ENCODE results near the gene UBN1. TPM values are rescaled to one million over a fixed set of nuclear protein-coding genes. Genes with fewer than 3 reads are reported as not detected.

Gene UBN1
- polyA plus RNA-seq, 3 donors, result 5.3 to 24.5 (median 7.3) TPM

- Histone ChIP-seq H3K9ac (ENCODE audit: insufficient read depth, low read length, poor library complexity, severe bottlenecking) (no peak overlapping the region), H3K36me3 (replicated peaks in 1 of 2; ENCODE audit: control insufficient read depth in 1 of 2, insufficient read depth in 2 of 2, low read length in 2 of 2) (peaks cover 93 to 100% of the 10 kb centered on the region in 2 donors), H4K20me1 (ENCODE audit: insufficient read depth, low read length) (peaks cover 9% of the 10 kb centered on the region), H3K27ac (ENCODE audit: low read depth in 1 of 2, low read length in 2 of 2) (no peak overlapping the region), H3K27me3 (ENCODE audit: control insufficient read depth in 2 of 2, insufficient read depth in 2 of 2, low read length in 2 of 2) (no peaks in the 10 kb centered on the region), H3K4me1 (ENCODE audit: control insufficient read depth in 1 of 2, insufficient read depth in 2 of 2, low read length in 2 of 2) (no peaks in the 10 kb centered on the region), H3K9me3 (replicated peaks in 1 of 2; ENCODE audit: control insufficient read depth in 1 of 2, insufficient read depth in 1 of 2, low read length in 2 of 2) (no peaks in the 10 kb centered on the region), H3K79me2 (ENCODE audit: insufficient read depth, low read length) (no peaks in the 10 kb centered on the region), H2AFZ (ENCODE audit: insufficient read depth, low read depth, low read length, poor library complexity, severe bottlenecking) (no peak overlapping the region), H3K4me2 (replicated peaks; ENCODE audit: extremely low read depth, low read length, poor library complexity, severe bottlenecking) (no peak overlapping the region), H3K4me3 (replicated peaks in 1 of 3; ENCODE audit: low read depth in 2 of 3, low read length in 3 of 3) (no peak overlapping the region)
- H3K4me1 Mint-ChIP-seq, result no peaks in the 10 kb centered on the region
- peaks cover 82 to 97% of the 10 kb centered on the region in 2 donors for H3K36me3 Mint-ChIP-seq
- H3K27me3 Mint-ChIP-seq (ENCODE audit: low read depth in 3 of 3), result no peaks in the 10 kb centered on the region
- no peaks in the 10 kb centered on the region for H3K9me3 Mint-ChIP-seq
- intact Hi-C loops (cut with micrococcal nuclease), result no loop called here
- peak overlapping the region in 4 of 7 donors; percentile 7 to 33 (median 24) for H3K27ac Mint-ChIP-seq
- 96% methylated on average over 7 of the region's 8 CpGs for WGBS (ENCODE audit: insufficient coverage)
- TF ChIP-seq, protein P1, sequence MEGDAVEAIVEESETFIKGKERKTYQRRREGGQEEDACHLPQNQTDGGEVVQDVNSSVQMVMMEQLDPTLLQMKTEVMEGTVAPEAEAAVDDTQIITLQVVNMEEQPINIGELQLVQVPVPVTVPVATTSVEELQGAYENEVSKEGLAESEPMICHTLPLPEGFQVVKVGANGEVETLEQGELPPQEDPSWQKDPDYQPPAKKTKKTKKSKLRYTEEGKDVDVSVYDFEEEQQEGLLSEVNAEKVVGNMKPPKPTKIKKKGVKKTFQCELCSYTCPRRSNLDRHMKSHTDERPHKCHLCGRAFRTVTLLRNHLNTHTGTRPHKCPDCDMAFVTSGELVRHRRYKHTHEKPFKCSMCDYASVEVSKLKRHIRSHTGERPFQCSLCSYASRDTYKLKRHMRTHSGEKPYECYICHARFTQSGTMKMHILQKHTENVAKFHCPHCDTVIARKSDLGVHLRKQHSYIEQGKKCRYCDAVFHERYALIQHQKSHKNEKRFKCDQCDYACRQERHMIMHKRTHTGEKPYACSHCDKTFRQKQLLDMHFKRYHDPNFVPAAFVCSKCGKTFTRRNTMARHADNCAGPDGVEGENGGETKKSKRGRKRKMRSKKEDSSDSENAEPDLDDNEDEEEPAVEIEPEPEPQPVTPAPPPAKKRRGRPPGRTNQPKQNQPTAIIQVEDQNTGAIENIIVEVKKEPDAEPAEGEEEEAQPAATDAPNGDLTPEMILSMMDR (IDR thresholded peaks at IDR 0.05), result no peak
- no peak overlapping the region for H3K4me3 Mint-ChIP-seq
- DNase-seq, result no peak
Observed at GRCh38 chr16:4874666-4875065, 27.4 kb downstream of the UBN1 start.

DNA sequence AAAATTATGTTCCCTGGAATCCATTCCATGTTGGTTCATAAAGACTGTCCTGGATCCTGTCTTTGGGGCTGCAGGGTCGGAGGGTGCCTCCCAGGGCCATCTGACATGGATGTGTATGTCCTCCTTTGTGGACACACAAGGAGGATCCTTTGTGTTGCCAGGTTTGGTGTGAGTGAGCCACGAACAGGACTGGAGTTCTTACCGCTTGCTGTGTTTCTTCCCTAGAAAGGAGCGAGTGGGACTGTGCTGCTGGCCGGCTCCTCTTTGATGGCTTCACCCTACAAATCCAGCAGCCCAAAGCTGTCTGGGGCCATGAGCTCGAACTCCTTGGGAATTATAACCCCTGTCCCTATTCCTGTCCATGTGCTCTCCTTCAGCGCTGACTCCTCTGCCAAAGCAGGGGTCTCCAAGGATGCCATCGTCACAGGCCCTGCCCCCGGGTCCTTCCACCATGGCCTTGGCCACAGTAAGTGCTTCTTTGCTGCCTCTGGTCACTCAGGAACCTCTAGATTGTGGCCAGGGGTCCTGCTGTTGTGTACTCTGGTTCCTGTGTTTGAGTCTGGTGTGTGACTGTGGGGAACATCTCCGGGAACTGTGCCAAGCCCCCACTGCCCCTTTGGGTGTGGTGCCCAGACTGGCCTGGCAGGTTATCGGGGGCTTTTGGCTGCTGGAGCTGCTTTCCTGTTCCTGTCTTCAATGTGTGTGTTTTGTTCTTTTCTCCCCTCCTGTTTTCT, 29.5 kb downstream of the UBN1 start:
- Histone ChIP-seq H3K4me3 (replicated peaks in 1 of 3; ENCODE audit: low read depth in 2 of 3, low read length in 3 of 3) (no peak overlapping the region), H3K79me2 (ENCODE audit: insufficient read depth, low read length) (no peaks in the 10 kb centered on the region), H3K9ac (ENCODE audit: insufficient read depth, low read length, poor library complexity, severe bottlenecking) (no peak overlapping the region), H3K27ac (ENCODE audit: low read depth in 1 of 2, low read length in 2 of 2) (no peak overlapping the region), H2AFZ (ENCODE audit: insufficient read depth, low read depth, low read length, poor library complexity, severe bottlenecking) (no peak overlapping the region), H3K27me3 (ENCODE audit: control insufficient read depth in 2 of 2, insufficient read depth in 2 of 2, low read length in 2 of 2) (no peaks in the 10 kb centered on the region), H3K36me3 (replicated peaks in 1 of 2; ENCODE audit: control insufficient read depth in 1 of 2, insufficient read depth in 2 of 2, low read length in 2 of 2) (peaks cover 94 to 100% of the 10 kb centered on the region in 2 donors), H4K20me1 (ENCODE audit: insufficient read depth, low read length) (peaks cover 5% of the 10 kb centered on the region), H3K4me2 (replicated peaks; ENCODE audit: extremely low read depth, low read length, poor library complexity, severe bottlenecking) (no peak overlapping the region), H3K4me1 (ENCODE audit: control insufficient read depth in 1 of 2, insufficient read depth in 2 of 2, low read length in 2 of 2) (no peaks in the 10 kb centered on the region), H3K9me3 (replicated peaks in 1 of 2; ENCODE audit: control insufficient read depth in 1 of 2, insufficient read depth in 1 of 2, low read length in 2 of 2) (no peaks in the 10 kb centered on the region)
- Mint-ChIP-seq H3K36me3 (peaks cover 84 to 97% of the 10 kb centered on the region in 2 donors), H3K4me3 (no peak overlapping the region), H3K27ac (peak overlapping the region in 2 of 7 donors; percentile 44 to 71), H3K27me3 (ENCODE audit: low read depth in 3 of 3) (no peaks in the 10 kb centered on the region), H3K4me1 (no peaks in the 10 kb centered on the region), H3K9me3 (no peaks in the 10 kb centered on the region)
- WGBS (ENCODE audit: insufficient coverage), result 98% methylated on average over 9 of the region's 11 CpGs
- no peak for DNase-seq
- TF ChIP-seq, protein P1 (IDR thresholded peaks at IDR 0.05), result no peak
- intact Hi-C loops (cut with micrococcal nuclease), result no loop called here
